GM19463 (cell line): ENCODE measurements around the gene MICAL2.

Experiments
- ATAC-seq: cut with Tn5 transposase; IDR thresholded peaks from one replicate; pipeline ENCODE4 v1.9.1; 2021; ENCODE audit warnings: mild to moderate bottlenecking, moderate library complexity; ENCODE audit not compliant: unreplicated experiment

The MICAL2 gene

GRCh38 chr11:12202661-12203310 lies 92.4 kb downstream of the MICAL2 start:
- no peak for ATAC-seq

DNA sequence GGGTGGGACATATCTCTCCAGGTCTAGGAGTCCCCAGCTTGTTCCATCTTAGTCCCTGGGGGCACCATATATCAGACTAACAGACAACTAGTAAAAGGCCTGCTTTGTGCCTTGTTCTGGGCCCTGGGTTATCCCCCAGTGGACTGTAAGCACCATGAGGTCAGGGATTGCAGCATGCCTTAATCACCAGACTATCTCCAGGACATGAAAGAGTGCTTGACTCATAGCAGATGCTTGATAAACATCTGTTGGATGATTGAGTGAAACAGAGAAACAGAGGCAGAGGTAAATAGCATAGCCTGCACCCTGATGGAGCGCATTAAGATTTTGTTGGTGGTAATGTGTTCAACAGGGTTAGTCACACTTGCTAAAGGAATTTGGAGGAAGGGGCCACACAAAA lies 94.1 kb downstream of the MICAL2 start:
- ATAC-seq, result no peak

- ATAC-seq, result no peak
Measured at GRCh38 chr11:12205330-12205729, 94.9 kb downstream of the MICAL2 start.

DNA sequence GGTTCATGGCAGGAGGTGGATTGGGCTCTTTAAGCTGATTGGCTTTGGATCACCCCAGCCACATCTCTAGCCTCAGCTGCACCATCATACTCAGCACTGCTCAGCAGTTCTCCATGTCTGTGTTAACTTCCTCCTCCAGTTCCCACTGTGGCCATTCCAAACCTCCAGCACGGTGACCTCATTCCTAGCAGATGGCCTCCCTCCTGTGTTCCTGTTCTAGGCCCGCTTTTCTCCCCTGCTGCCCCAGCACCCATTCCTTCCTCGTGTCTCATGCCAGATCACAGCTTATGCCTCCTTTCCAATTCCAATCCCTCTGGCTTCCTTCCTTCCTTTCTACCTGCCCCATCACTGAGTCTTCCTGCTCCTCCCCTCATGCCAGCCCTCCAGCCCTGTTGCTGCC lies 96.1 kb downstream of the MICAL2 start:
- ATAC-seq, result no peak

- no peak for ATAC-seq
Measured at GRCh38 chr11:12207384-12208150, 97.2 kb downstream of the MICAL2 start.

DNA sequence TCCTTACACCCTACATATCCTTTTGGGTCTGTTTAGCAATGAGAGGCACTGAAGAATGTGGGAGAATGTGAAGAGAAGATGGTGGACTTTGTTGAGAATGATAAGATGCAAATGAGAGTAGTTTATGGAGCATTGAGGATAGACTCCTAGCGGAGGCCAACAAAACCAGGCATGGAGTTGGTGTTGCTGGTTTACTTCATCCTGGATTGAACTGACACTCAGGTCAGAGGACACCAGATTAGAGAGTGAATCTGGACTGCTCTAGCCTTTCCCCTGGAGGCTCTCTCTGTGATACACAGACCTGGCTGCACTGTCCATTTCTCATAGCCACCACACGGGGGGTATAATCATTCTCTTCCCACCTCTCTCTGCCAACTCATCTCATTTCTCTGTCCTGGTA lies 98.7 kb downstream of the MICAL2 start:
- ATAC-seq, result no peak

- no peak for ATAC-seq
Measured at GRCh38 chr11:12210200-12210599, 99.8 kb downstream of the MICAL2 start.

GRCh38 chr11:12211331-12212065 lies 101.1 kb downstream of the MICAL2 start:
- no peak for ATAC-seq

GRCh38 chr11:12212174-12212820 lies 101.9 kb downstream of the MICAL2 start:
- ATAC-seq, result no peak

DNA sequence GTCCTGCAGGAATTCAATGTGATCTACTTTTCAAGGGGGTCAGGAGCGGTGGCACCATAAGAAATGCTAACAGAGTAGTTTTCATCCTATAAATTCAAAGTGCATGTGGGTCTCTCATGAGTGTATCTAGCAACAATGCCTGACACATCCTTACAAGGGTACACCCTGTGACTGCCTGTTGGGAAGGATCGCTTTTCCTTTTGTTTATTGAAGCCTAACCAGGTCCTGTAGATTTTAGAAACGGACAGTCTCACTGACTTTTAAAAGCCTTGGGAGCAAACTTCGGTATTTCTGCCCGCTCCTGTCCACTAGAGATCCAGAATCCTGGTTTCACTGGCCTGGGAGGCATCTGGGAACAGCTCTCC lies 102.4 kb downstream of the MICAL2 start:
- no peak for ATAC-seq

- ATAC-seq, result no peak
Measured at GRCh38 chr11:12213883-12214282, 103.5 kb downstream of the MICAL2 start.

DNA sequence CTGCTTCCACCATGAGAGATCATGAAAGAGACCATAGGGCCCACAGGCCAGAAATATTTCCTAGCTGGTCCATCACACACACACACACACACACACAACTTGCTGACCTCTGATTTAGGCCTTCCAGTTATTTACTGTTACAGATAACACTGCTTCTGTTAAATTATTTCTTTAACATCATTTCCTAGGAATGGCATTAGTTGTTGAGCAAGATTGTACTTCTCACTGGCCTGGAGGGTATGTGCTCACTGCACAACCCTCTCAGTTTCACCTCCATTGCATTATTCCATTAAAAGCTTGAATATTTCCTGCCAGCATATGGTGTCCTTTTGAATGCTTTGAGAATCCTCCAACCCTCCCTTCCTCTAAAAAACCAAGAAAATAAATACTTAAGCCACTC lies 104.4 kb downstream of the MICAL2 start:
- no peak for ATAC-seq

- ATAC-seq, result no peak
Measured at GRCh38 chr11:12215181-12215593, 104.8 kb downstream of the MICAL2 start.

- no peak for ATAC-seq
Measured at GRCh38 chr11:12216041-12216451, 105.7 kb downstream of the MICAL2 start.

DNA sequence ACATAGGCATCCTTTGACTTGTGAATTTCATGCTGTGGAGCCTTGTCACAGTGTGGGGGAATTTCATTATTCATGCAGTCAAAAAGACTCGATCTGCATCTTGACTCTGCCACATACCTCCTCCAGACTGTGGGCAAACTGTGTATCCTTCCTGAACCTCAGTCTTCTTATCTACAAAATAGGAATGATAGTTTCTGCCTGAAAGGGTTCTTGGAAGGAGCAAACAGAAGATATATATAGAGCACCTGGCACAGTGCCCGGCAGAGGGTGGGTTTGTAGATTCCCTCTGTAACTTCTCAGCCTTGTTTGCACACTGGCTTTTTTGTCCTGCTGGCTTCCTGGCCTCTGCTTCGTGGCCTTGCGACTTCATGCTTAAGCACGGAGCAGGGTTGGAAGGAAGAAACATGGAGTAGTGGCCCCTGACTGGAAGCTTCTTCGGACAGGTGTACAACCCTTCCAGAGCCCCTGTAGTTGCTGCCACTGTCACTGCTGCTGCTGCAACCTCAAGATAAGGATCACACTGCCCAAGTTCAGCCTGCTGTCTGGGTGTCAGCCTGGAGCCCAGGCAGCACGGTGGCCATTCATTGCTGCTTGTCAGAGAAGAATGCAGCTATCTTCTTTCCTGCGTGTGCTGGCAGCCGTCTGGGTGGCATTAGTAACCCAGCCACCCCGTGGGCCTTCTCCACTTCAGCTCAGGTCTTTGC lies 106.4 kb downstream of the MICAL2 start:
- no peak for ATAC-seq

GRCh38 chr11:12217879-12218278 lies 107.5 kb downstream of the MICAL2 start:
- ATAC-seq, result no peak

DNA sequence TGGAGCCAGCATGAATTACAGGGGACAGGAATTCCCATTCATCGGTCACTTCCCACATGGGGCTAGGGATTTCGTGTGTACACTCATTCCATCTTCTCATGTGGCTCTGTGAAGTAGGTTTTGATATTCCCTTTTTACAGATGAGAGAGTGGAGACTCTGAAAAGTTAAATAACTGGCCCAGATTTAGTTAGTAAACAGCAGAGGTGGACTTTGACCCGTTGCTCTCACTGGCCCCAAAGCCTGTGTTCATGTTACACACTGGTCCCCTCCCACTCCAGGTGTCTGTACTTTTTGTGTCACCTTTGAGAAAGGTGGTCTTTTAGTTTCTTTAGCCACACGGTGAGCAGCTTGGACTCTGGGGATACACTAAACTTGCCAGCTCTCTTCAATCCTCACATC lies 108.5 kb downstream of the MICAL2 start:
- no peak for ATAC-seq

GRCh38 chr11:12219757-12220156 lies 109.4 kb downstream of the MICAL2 start:
- no peak for ATAC-seq

- ATAC-seq, result no peak
Measured at GRCh38 chr11:12220305-12220704, 109.9 kb downstream of the MICAL2 start.

DNA sequence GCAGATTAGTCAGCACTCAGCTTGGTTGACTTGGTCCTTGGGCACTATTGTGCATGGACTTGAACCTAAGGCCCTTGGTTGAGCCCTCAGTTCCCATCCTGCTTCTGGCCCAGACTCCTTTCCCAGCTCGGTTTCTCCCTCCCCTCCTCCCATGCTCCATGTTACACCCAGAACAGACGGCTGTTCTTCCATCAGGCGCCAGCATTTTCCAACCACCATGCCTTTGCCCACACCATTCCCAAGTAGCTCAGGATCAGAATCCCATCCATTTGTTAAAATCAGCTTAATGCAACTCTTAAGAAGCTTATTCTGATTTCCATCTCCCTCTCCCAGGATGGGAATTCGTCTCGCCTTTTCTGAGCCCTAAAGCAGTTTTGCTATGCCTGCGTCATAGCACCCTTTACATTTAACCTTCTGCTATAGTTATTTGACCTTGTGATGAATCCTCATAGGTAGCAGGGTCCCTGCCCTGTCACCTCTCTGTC lies 110.7 kb downstream of the MICAL2 start:
- no peak for ATAC-seq
